ENCODE results near the gene FLT4. TPM values are rescaled to one million over a fixed set of nuclear protein-coding genes. Genes with fewer than 3 reads are reported as not detected.
"Not testable (repeated sequence)": the region's sequence is repeated elsewhere in the genome, so short reads cannot be mapped to it uniquely, and the experiment has no call there.

The FLT4 gene
- total RNA-seq, 1 donor from 2014 or later = 7.2 TPM

DNA sequence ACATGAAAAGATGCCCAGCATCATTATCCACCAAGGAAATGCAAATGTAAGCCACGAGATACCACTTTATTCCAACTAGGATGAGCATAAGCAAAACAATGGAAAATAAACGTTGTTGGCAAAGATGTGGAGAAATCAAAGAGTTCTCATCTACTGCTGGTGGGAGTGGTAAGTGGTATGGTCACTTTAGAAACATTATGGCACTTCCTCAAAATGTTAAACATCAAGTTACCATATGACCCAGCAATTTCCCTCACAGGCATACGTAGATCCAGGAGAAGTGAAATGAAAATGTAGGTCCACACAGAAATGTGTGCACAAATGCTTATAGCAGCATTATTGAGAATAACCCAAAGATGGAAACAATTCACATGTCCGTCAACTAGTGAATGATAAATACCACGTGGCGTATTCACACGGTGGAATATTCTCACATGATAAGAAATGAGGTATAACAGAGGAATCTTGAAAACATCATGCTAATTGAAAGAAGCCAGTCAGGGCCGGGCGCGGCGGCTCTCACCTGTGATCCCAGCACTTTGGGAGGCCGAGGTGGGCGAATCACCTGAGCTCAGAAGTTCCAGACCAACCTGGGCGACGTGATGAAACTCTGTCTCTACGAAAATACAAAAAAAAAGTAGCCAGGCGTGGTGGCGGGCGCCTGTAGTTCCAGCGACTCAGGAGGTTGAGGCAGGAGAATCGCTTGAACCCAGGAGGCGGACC lies 16.4 kb upstream of the FLT4 start:
- H3K9me3 Mint-ChIP-seq (ENCODE audit: unreplicated experiment) = no peaks in the 10 kb centered on the region
- no peaks in the 10 kb centered on the region for H4K20me1 ChIP-seq (ENCODE audit: insufficient read depth, low read length)
- DNase-seq (ENCODE audit: low read depth) = no peak
- no peaks in the 10 kb centered on the region for H3K27me3 ChIP-seq (ENCODE audit: insufficient read depth, low read length)
- no peak for FAIRE-seq
- no peaks in the 10 kb centered on the region for H3K4me1 ChIP-seq (ENCODE audit: insufficient read depth, low read length)
- H3K4me3 ChIP-seq (ENCODE audit: insufficient read depth, low read depth, low read length) = no peak overlapping the region
- no peaks in the 10 kb centered on the region for H3K9me3 ChIP-seq (ENCODE audit: insufficient read depth, low read depth, low read length)
- no peak overlapping the region for H3K9ac ChIP-seq (ENCODE audit: low read length)
- no peaks in the 10 kb centered on the region for H3K36me3 Mint-ChIP-seq (ENCODE audit: low read depth, unreplicated experiment)
- H3K4me3 Mint-ChIP-seq (ENCODE audit: unreplicated experiment) = no peak overlapping the region
- H3K4me1 Mint-ChIP-seq (ENCODE audit: low read depth, unreplicated experiment) = no peaks in the 10 kb centered on the region
- TF ChIP-seq, protein P1, sequence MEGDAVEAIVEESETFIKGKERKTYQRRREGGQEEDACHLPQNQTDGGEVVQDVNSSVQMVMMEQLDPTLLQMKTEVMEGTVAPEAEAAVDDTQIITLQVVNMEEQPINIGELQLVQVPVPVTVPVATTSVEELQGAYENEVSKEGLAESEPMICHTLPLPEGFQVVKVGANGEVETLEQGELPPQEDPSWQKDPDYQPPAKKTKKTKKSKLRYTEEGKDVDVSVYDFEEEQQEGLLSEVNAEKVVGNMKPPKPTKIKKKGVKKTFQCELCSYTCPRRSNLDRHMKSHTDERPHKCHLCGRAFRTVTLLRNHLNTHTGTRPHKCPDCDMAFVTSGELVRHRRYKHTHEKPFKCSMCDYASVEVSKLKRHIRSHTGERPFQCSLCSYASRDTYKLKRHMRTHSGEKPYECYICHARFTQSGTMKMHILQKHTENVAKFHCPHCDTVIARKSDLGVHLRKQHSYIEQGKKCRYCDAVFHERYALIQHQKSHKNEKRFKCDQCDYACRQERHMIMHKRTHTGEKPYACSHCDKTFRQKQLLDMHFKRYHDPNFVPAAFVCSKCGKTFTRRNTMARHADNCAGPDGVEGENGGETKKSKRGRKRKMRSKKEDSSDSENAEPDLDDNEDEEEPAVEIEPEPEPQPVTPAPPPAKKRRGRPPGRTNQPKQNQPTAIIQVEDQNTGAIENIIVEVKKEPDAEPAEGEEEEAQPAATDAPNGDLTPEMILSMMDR (IDR thresholded peaks at IDR 0.05; ENCODE audit: insufficient read depth, low read depth, low read length) = no peak
- TF ChIP-seq EZH2 (IDR thresholded peaks at IDR 0.05; ENCODE audit: insufficient read depth, low read length) = no peak
- no peaks in the 10 kb centered on the region for H3K36me3 ChIP-seq (ENCODE audit: insufficient read depth, low read length)
- H3K79me2 ChIP-seq (ENCODE audit: insufficient read depth, low read length) = no peaks in the 10 kb centered on the region
- H3K27ac Mint-ChIP-seq (ENCODE audit: unreplicated experiment) = no peak overlapping the region
- H3K27me3 Mint-ChIP-seq (ENCODE audit: low read depth, unreplicated experiment) = peaks cover 10% of the 10 kb centered on the region
- H2AFZ ChIP-seq (ENCODE audit: low read depth, low read length) = no peak overlapping the region
- no peak overlapping the region for H3K27ac ChIP-seq (ENCODE audit: low read depth, low read length)
- H3K4me2 ChIP-seq (ENCODE audit: low read length) = no peak overlapping the region

DNA sequence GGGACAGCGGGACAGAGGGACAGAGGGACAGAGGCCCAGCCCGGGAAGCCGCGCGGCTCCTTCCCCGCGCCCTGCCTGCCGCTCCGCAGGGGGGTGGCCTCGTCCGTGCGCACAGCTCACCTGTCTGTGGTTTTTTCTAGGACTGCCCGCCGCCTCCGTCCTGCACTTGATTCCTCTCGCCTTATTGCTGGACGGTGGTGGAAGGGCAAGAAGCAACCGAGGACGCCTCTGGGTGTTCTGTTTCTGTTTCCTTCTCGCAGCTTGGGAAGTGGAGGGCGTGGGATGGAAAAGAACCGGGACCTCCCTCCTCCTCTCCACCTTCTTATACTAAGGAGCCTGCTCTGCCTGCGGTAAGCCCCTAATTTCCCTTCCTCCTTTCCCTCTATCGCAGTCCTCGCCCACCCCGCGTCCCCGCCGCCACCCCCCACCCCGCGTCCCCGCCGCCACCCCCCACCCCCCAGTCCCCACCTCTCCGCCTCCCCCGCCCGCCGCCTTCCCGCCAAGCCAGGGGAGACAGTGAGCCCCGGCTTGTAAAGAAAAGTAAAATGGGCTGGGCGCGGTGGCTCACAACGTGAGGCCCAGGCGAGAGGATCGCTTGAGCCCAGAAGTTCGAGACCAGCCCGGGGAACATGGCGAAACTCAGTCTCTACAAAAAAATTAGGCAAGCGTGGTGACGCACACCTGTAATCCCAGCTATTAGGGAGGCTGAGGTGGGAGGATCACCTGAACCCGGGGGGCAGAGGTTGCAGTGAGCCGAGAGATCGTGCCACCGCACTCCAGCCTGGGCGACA lies 9.6 kb upstream of the FLT4 start:
- Histone ChIP-seq H3K36me3 (ENCODE audit: insufficient read depth, low read length) (no peaks in the 10 kb centered on the region), H3K9ac (ENCODE audit: low read length) (no peak overlapping the region), H4K20me1 (ENCODE audit: insufficient read depth, low read length) (no peaks in the 10 kb centered on the region), H3K4me1 (ENCODE audit: insufficient read depth, low read length) (no peaks in the 10 kb centered on the region), H3K27me3 (ENCODE audit: insufficient read depth, low read length) (peaks cover 7% of the 10 kb centered on the region), H2AFZ (ENCODE audit: low read depth, low read length) (no peak overlapping the region), H3K79me2 (ENCODE audit: insufficient read depth, low read length) (no peaks in the 10 kb centered on the region), H3K9me3 (ENCODE audit: insufficient read depth, low read depth, low read length) (no peaks in the 10 kb centered on the region), H3K4me2 (ENCODE audit: low read length) (no peak overlapping the region), H3K4me3 (ENCODE audit: insufficient read depth, low read depth, low read length) (no peak overlapping the region), H3K27ac (ENCODE audit: low read depth, low read length) (no peak overlapping the region)
- TF ChIP-seq EZH2 (IDR thresholded peaks at IDR 0.05; ENCODE audit: insufficient read depth, low read length) = no peak
- TF ChIP-seq, protein P1 (IDR thresholded peaks at IDR 0.05; ENCODE audit: insufficient read depth, low read depth, low read length) = no peak
- Mint-ChIP-seq H3K4me1 (ENCODE audit: low read depth, unreplicated experiment) (no peaks in the 10 kb centered on the region), H3K4me3 (ENCODE audit: unreplicated experiment) (no peak overlapping the region), H3K36me3 (ENCODE audit: low read depth, unreplicated experiment) (no peaks in the 10 kb centered on the region), H3K27me3 (ENCODE audit: low read depth, unreplicated experiment) (peaks cover 16% of the 10 kb centered on the region), H3K27ac (ENCODE audit: unreplicated experiment) (no peak overlapping the region), H3K9me3 (ENCODE audit: unreplicated experiment) (no peaks in the 10 kb centered on the region)
- DNase-seq (ENCODE audit: low read depth) (no peak), FAIRE-seq (no peak)

DNA sequence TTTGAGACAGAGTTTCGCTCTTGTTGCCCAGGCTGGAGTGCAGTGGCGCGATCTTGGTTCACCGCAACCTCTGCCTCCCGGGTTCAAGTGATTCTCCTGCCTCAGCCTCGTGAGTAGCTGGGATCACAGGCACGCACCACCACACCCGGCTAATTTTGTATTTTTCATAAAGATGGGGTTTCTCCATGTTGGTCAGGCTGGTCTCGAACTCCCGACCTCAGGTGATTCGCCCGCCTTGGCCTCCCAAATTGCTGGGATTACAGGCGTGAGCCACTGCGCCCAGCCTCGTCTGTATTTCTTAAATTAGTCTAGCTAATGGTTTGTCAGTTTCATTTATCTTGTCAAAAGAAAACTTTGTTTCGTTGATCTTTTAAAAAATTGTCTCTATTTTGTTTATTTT lies 5.8 kb upstream of the FLT4 start:
- not testable (repeated sequence) for H3K36me3 ChIP-seq (ENCODE audit: insufficient read depth, low read length); H3K4me3 Mint-ChIP-seq (ENCODE audit: unreplicated experiment); H3K9me3 ChIP-seq (ENCODE audit: insufficient read depth, low read depth, low read length); H3K4me1 Mint-ChIP-seq (ENCODE audit: low read depth, unreplicated experiment); H3K27ac Mint-ChIP-seq (ENCODE audit: unreplicated experiment); H3K36me3 Mint-ChIP-seq (ENCODE audit: low read depth, unreplicated experiment); H3K4me2 ChIP-seq (ENCODE audit: low read length); FAIRE-seq; H3K9me3 Mint-ChIP-seq (ENCODE audit: unreplicated experiment); H3K4me3 ChIP-seq (ENCODE audit: insufficient read depth, low read depth, low read length); H3K9ac ChIP-seq (ENCODE audit: low read length); H3K79me2 ChIP-seq (ENCODE audit: insufficient read depth, low read length); H3K27ac ChIP-seq (ENCODE audit: low read depth, low read length); H4K20me1 ChIP-seq (ENCODE audit: insufficient read depth, low read length); H3K4me1 ChIP-seq (ENCODE audit: insufficient read depth, low read length); DNase-seq (ENCODE audit: low read depth); H2AFZ ChIP-seq (ENCODE audit: low read depth, low read length)
- H3K27me3 Mint-ChIP-seq (ENCODE audit: low read depth, unreplicated experiment) = peaks cover 29% of the 10 kb centered on the region
- H3K27me3 ChIP-seq (ENCODE audit: insufficient read depth, low read length) = peaks cover 21% of the 10 kb centered on the region

Measured in astrocyte (in vitro differentiated cells and primary cell).